HG03108 (cell line): Measurements from ENCODE around the gene TNFRSF4.
"Not testable (repeated sequence)": the region's sequence is repeated elsewhere in the genome, so short reads cannot be mapped to it uniquely, and the experiment has no call there.

Experiments
- ATAC-seq: cut with Tn5 transposase; IDR thresholded peaks from one replicate; pipeline ENCODE4 v1.9.1; 2021; ENCODE audit warnings: moderate library complexity; ENCODE audit not compliant: unreplicated experiment

Gene TNFRSF4

DNA sequence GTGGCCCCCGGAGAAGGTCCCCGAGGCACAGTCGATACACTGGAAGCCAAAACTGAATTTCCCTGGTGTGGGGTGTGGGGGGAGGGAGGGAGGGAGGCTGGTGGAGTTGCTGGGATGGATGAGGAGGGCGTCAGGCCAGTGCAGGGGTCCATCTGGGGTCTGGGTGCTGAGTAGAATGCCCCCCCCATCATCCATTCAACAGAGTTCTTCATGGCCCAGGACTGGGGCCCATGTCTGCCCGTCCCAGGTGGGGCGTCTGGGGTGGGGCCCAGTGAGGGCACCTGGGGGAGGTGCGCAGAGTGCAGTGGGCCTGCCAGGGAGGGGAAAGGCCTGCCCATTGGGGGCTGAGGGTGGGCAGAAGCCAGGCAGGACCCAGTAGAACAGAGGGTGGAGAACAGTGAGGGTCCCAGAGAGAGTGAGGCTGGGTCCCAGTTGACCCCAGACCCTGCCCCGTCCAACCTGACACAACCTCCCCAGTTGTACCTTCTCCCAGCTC, 9.5 kb downstream of the TNFRSF4 start:
- no peak for ATAC-seq

- no peak for ATAC-seq
These were observed 10.2 kb downstream of the TNFRSF4 start for GRCh38 chr1:1203561-1204424.

- no peak for ATAC-seq
These were observed 11.0 kb downstream of the TNFRSF4 start for GRCh38 chr1:1202831-1203560.

GRCh38 chr1:1200876-1201810, 12.8 kb downstream of the TNFRSF4 start:
- no peak for ATAC-seq

DNA sequence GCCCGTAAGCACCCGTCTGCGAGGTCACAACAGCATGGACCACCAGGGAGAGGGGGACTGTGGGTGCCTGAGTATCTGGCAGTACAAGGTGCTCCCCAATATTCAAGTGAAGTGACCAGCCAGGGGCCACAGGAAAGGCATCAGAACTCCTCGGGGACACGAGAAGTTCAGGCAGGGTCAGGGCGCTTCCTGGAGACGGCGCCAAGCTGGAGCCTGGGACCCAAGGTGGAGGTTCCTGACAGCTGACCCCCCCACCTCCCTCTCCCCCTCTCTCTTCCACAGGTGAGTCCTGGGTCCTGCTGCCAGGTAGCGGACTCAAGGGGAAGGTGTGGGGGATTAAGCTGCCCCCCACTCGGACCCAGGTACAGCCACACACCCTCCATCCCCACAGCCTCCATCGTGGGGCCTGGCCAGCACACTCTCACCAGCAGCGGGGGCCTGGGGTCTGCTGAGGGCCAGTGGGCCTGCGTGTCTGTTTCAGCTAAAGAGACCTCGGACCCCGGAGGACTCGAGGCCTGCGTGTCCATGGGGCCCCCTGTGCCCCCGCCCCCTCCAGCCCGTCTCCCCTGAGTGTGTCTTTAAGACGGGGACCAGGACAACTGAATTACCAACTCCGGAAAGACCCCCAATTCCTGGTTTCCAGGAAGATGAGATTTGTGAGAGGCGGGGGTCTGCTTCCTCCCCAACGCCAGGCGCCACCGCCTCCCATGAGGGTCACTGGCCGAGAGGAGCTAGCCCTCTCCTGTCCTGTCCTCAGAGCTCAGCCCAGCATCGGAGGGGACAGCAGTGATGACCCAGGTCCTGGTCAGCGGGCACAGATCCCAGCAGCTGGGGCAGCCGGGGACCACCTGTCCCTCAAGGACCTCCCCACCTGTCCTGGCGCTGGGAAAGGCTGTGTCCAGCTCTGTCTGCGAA, 13.7 kb downstream of the TNFRSF4 start:
- no peak for ATAC-seq

GRCh38 chr1:1199141-1199960, 14.6 kb downstream of the TNFRSF4 start:
- no peak for ATAC-seq

DNA sequence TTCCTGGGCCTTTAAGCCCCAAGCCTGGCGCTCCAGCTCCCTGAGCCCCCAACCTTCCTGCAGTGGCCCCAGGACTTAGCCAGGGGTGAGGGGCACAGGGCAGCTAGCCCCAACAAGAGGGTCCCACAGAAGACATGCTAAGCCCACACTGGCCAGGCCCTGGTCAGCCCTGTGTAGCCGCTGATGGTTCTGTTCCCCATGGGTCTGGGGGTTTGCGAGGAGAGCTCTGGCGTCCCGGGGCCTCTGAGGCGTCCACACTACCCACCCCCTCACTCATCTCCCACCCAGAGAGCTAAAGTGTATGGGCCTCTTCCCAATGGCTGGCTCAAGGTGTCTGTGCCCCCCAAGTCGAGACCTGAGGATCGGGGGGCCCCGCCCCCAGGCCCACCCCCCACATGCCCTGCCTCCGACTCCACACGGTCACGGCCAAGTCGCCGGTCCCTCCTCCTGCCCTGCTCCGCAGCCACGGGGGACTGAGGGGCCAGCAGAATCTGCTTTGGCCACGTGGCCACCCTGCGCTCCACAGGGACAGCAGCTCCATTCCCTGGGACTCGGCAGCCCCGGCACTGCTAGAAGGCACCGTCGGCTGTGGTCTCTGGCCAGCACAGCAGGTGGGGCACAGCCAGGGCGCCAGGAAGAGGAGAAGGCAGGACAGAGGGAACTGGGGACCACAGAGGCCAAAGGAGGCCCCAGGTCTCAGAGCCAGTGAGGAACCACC, 15.4 kb downstream of the TNFRSF4 start:
- ATAC-seq: no peak

GRCh38 chr1:1197551-1198422, 16.2 kb downstream of the TNFRSF4 start:
- ATAC-seq: no peak

DNA sequence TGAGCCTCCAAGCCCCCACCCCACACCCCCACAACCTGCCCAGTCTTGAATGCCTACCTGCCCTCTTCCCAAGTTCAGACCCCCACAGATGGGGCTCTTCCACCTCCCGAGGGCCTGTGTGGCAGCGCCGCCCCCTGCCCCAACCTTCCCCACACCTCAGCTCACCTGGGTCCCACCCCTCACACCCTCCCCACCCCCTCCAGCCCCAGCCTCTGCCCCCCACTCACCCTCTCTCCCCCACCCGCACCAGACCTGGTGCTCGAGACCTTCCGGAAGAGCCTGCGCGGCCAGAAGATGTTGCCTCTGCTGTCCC, 16.8 kb downstream of the TNFRSF4 start:
- no peak for ATAC-seq

- ATAC-seq: no peak
These were observed 17.3 kb downstream of the TNFRSF4 start for GRCh38 chr1:1196431-1197187.

GRCh38 chr1:1195726-1196125, 18.2 kb downstream of the TNFRSF4 start:
- ATAC-seq: not testable (repeated sequence)

DNA sequence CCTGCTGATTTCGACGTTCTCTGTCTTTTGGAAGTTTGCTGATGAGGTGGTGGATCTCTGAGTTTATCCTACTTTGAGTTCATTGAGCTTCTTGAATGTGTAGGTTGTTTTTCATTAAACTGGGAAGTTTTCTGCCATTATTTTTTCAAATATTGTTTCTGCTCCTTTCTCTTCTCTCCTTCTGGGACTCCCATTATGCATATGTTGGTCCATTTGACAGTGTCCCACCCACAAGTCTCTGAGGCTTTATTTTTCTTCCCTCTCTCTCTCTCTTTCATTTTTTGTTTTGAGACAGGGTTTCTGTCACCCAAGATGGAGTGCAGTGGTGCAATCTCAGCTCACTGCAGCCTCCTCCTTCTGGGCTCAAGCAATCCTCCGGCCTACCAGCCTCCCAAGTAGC, 19.2 kb downstream of the TNFRSF4 start:
- ATAC-seq: no peak

- ATAC-seq: no peak
These were observed 22.2 kb downstream of the TNFRSF4 start for GRCh38 chr1:1191734-1192133.

DNA sequence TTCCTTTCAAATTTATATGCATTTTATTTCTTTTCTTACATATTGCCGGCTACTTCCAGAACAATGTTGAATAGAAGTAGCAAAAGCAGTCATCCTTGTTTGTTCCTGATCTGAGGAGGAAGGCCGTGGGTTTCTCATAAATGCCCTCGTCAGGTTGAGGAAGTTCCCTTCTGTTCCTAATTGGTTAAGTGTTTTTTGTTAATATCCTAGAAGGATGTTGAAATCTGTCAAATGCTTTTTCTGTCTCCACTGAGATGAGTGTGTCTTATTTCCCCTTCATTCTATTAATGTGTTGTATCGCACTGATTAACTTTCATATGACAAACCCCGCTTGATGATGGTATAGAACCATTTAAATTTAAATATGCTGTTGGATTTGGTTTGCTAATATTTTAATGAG, 24.8 kb downstream of the TNFRSF4 start:
- ATAC-seq: no peak

DNA sequence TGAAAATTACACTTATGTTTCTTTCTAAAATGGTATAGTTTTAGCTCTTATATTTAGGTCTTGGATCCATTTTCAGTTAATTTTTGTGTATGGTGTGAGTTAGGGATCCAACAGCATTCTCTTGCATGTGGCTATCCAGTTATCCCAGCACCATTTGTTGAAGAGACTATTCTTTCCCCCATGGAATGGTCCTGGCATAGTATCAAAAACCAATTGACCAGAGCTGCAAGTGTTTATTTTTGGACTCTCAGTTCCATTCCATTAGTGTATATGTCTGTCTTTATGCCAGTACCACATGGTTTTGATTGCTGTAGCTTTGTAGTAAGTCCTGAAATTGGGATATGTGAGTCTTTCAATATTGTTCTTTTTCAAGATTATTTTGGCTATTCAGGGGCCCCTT, 26.0 kb downstream of the TNFRSF4 start:
- no peak for ATAC-seq

- no peak for ATAC-seq
These were observed 28.7 kb downstream of the TNFRSF4 start for GRCh38 chr1:1185101-1185765.
